Karpas-422 (cell line): ENCODE data around the gene FBXO8. TPM values are rescaled to one million over a fixed set of nuclear protein-coding genes. Genes with fewer than 3 reads are reported as not detected.

Source experiments
- DNase-seq: peaks from one replicate; pipeline ENCODE4 v3.0.0-alpha.2; 2015
- H2AFZ ChIP-seq: fragments of 200-600 bp; sonication (generic); 2 replicates; pipeline ENCODE4 v1.6.1; 2014; ENCODE audit warnings: antibody characterized with exemption, low read length, mixed read lengths
- H3K27ac ChIP-seq: fragments of 200-600 bp; sonication (generic); 2 replicates; pipeline ENCODE4 v1.5.1; 2014; ENCODE audit warnings: mild to moderate bottlenecking, low read length, moderate library complexity
- H3K27me3 ChIP-seq: fragments of 200-600 bp; sonication (generic); 2 replicates; pipeline ENCODE4 v1.6.1; 2014; ENCODE audit warnings: low read length, mixed read lengths
- H3K36me3 ChIP-seq: fragments of 200-600 bp; sonication (generic); 2 replicates; pipeline ENCODE4 v1.6.1; 2014; ENCODE audit warnings: low read length, mixed read lengths; ENCODE audit not compliant: insufficient read depth
- H3K4me1 ChIP-seq: fragments of 200-600 bp; sonication (generic); 2 replicates; pipeline ENCODE4 v1.6.1; 2014; ENCODE audit warnings: mild to moderate bottlenecking, low read length, mixed read lengths
- H3K4me2 ChIP-seq: fragments of 200-600 bp; sonication (generic); 2 replicates; pipeline ENCODE4 v1.6.1; 2014; ENCODE audit warnings: low read length, low read depth, mild to moderate bottlenecking; ENCODE audit not compliant: poor library complexity, severe bottlenecking
- H3K4me3 ChIP-seq: fragments of 200-600 bp; sonication (generic); 2 replicates; pipeline ENCODE4 v1.5.1; 2014; ENCODE audit warnings: mild to moderate bottlenecking, antibody characterized with exemption, low read length, mixed read lengths
- H3K79me2 ChIP-seq: fragments of 200-600 bp; sonication (generic); 2 replicates; pipeline ENCODE4 v1.6.1; 2014; ENCODE audit warnings: mild to moderate bottlenecking, low read length, mixed read lengths
- H3K9ac ChIP-seq: fragments of 200-600 bp; sonication (generic); 2 replicates; pipeline ENCODE4 v1.6.0; 2014; ENCODE audit warnings: low read length
- H3K9me2 ChIP-seq: fragments of 200-600 bp; sonication (generic), shearing (Covaris generic); replicated peaks from 2 replicates; pipeline ENCODE4 v1.6.0; 2014; ENCODE audit warnings: mild to moderate bottlenecking, low read length, moderate library complexity; ENCODE audit not compliant: insufficient read depth
- H3K9me3 ChIP-seq: fragments of 300-700, 200-600 bp; sonication (generic); 2 replicates; pipeline ENCODE4 v1.6.1; 2014; ENCODE audit warnings: low read length, mixed read lengths
- H4K20me1 ChIP-seq: fragments of 200-600 bp; sonication (generic); 2 replicates; pipeline ENCODE4 v1.6.1; 2014; ENCODE audit warnings: mild to moderate bottlenecking, antibody characterized with exemption, low read length, low read depth; ENCODE audit not compliant: insufficient read depth
- total RNA-seq: library from RNA; depleted of rRNA; stranded (reverse); fragments of >200 nt; shearing (Covaris generic); gene quantifications from 2 replicates; pipeline ENCODE4 v1.2.3, GENCODE V29; 2014; ENCODE audit warnings: low replicate concordance

FBXO8 gene
- total RNA-seq, 1 experiment from 2014 or later, result 13.5 TPM

DNA sequence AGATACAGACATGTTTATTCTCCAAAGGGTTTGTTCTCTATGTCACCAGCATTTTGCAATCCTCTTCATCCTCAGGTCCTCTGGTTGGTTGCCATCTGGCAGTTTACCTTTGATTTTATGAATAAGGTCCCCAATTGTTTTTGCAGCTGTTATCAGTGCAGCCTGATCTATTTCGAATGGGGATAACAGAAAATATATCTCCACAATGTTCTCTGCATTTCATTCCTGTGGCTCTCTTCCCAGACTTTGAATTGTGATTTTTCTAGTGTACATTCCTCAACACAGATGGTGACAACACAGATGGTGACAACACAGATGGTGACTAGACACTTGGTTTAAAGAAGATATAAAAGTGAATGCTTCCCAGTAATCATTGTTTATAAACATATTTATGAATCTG is 74.1 kb downstream of the FBXO8 start:
- H3K27me3 ChIP-seq, result no peaks in the 10 kb centered on the region

DNA sequence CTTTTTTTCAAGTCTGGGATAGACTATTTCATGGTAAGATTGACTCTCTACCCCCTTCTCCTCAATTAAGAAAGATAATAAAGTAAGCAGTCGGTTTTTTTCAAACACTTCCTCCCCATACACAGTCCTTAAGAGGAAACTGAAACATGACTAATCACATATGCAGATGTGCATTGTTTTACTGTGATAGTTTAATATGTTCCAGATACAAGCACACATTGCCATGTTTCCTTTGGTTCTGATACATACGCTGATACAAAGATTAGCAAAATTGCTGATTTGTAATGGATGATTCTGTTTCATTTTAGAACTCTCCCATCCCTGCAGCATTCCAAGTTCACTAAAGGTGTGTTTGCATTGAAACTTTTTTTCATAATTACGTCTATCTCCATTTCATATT is 76.1 kb downstream of the FBXO8 start:
- Histone ChIP-seq H3K9me3 (no peaks in the 10 kb centered on the region), H3K4me3 (no peak overlapping the region), H2AFZ (no peak overlapping the region), H4K20me1 (no peaks in the 10 kb centered on the region), H3K9ac (no peak overlapping the region), H3K27ac (no peak overlapping the region), H3K4me2 (no peak overlapping the region), H3K4me1 (no peaks in the 10 kb centered on the region), H3K79me2 (no peaks in the 10 kb centered on the region), H3K9me2 (no peaks in the 10 kb centered on the region), H3K27me3 (no peaks in the 10 kb centered on the region), H3K36me3 (no peaks in the 10 kb centered on the region)
- no peak for DNase-seq

More for the DNA sequence above, 74.1 kb downstream of the FBXO8 start:
- Histone ChIP-seq H3K9me2 (no peaks in the 10 kb centered on the region), H3K4me3 (no peak overlapping the region), H3K4me1 (no peaks in the 10 kb centered on the region), H3K4me2 (no peak overlapping the region), H3K79me2 (no peaks in the 10 kb centered on the region), H2AFZ (no peak overlapping the region), H3K9ac (no peak overlapping the region), H3K9me3 (no peaks in the 10 kb centered on the region), H3K36me3 (no peaks in the 10 kb centered on the region), H4K20me1 (no peaks in the 10 kb centered on the region), H3K27ac (no peak overlapping the region)
- no peak for DNase-seq

DNA sequence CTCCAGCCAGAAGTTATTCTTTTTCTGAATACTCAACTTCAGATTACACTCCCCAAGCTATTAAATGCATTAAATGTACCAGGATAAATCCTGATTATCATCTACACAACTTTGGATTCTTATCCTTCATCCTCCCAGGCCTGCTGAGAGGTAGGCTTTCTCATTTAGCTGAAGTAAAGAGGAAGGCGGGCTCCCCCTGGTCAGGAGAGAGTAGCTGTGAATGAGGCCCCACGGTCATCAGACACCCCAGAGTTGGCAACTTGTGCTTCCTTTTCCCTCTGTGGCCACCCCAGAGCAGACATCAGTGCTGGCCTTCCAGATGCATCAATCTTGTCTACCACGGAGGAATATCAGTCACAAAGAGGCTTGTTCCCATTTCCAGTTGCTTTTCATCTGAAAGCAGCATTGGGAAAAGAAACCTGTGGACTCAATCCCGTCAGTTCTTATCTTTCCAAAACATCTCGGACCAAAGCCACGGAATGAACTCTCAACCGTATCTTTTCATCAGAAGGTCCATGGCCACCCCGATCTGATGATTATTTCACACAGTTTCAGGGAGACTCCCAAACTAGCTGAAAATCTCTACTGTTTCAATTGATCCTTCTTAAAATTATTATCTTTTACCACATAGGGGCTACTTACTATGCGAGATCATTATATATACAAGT is 79.2 kb downstream of the FBXO8 start:
- H3K36me3 ChIP-seq, result no peaks in the 10 kb centered on the region
- no peaks in the 10 kb centered on the region for H3K9me2 ChIP-seq
- H3K27me3 ChIP-seq, result no peaks in the 10 kb centered on the region
- no peaks in the 10 kb centered on the region for H3K79me2 ChIP-seq
- H3K4me3 ChIP-seq, result no peak overlapping the region
- H3K9ac ChIP-seq, result no peak overlapping the region
- H3K27ac ChIP-seq, result no peak overlapping the region
- H3K4me1 ChIP-seq, result no peaks in the 10 kb centered on the region
- no peak overlapping the region for H2AFZ ChIP-seq
- no peak for DNase-seq
- H4K20me1 ChIP-seq, result no peaks in the 10 kb centered on the region
- H3K9me3 ChIP-seq, result no peaks in the 10 kb centered on the region
- H3K4me2 ChIP-seq, result no peak overlapping the region

DNA sequence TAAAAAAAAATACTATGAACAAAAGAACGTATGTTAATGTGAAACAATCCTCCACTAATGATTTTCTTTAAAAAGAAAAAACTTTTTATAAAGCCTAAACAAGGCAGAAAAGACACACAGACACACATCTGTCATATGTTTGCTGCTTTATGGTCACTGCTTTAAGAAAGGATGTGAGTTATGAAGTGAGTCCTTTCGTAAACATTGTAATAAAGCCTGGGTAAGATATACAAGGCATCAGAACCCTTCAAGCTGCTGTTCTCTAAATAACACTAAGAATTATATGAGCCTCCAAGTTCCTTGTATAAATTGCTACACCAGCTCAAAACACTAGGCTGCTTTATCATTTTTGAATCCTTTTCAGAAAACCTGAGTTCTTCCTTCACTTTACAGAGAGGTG is 81.6 kb downstream of the FBXO8 start:
- no peaks in the 10 kb centered on the region for H3K27me3 ChIP-seq
- H3K9me2 ChIP-seq, result no peaks in the 10 kb centered on the region
- no peak overlapping the region for H3K4me3 ChIP-seq
- no peak for DNase-seq
- no peaks in the 10 kb centered on the region for H3K9me3 ChIP-seq
- no peaks in the 10 kb centered on the region for H3K4me1 ChIP-seq
- no peaks in the 10 kb centered on the region for H4K20me1 ChIP-seq
- H3K27ac ChIP-seq, result no peak overlapping the region
- H3K79me2 ChIP-seq, result no peaks in the 10 kb centered on the region
- H2AFZ ChIP-seq, result no peak overlapping the region
- H3K9ac ChIP-seq, result no peak overlapping the region
- no peaks in the 10 kb centered on the region for H3K36me3 ChIP-seq
- H3K4me2 ChIP-seq, result no peak overlapping the region

DNA sequence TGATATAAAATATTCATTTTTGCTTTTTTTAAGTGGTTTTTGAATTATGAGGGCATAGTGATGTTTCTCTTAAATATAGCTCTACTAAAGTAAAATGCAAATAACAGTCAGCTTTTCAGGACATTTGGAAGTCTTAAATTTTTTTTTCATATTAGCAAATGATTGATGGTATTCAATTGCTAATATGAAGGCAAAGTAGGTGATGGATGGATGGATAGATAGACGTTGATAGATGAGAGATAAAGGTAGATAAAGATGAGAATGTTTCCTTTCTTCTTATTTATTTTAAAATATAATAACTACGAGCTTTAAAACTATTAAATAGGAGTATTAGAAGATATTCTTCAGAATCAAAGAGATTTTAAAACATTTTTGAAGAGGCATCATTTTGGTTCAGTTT is 83.7 kb downstream of the FBXO8 start:
- Histone ChIP-seq H3K4me1 (no peaks in the 10 kb centered on the region), H4K20me1 (no peaks in the 10 kb centered on the region), H2AFZ (no peak overlapping the region), H3K9ac (no peak overlapping the region), H3K36me3 (no peaks in the 10 kb centered on the region), H3K4me3 (no peak overlapping the region), H3K27me3 (no peaks in the 10 kb centered on the region), H3K27ac (no peak overlapping the region), H3K4me2 (no peak overlapping the region), H3K9me3 (no peaks in the 10 kb centered on the region), H3K79me2 (no peaks in the 10 kb centered on the region), H3K9me2 (no peaks in the 10 kb centered on the region)
- no peak for DNase-seq

DNA sequence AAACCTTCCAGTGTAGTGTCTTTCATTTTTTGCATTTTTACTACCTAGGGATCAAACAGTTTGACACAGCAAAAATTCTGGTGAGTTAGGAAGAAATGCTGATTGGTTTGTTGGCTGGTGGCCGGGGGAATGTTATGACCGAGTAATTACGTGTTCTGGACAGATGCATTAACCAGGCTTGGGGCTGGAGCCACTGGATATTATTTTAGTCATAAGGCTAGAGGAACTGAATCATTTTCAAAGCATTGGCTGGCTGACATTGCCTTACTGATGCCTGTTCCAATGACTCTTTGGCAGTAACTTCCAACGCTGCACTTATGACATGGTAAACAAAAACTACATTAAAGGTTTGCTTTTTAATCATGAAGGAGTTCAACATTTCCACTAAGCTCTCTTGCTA is 84.6 kb downstream of the FBXO8 start:
- Histone ChIP-seq H3K9me2 (no peaks in the 10 kb centered on the region), H3K9ac (no peak overlapping the region), H3K4me3 (no peak overlapping the region), H3K36me3 (no peaks in the 10 kb centered on the region), H3K79me2 (no peaks in the 10 kb centered on the region), H4K20me1 (no peaks in the 10 kb centered on the region), H3K27me3 (no peaks in the 10 kb centered on the region), H3K4me1 (no peaks in the 10 kb centered on the region), H2AFZ (no peak overlapping the region), H3K27ac (no peak overlapping the region), H3K9me3 (no peaks in the 10 kb centered on the region), H3K4me2 (no peak overlapping the region)
- DNase-seq, result no peak

DNA sequence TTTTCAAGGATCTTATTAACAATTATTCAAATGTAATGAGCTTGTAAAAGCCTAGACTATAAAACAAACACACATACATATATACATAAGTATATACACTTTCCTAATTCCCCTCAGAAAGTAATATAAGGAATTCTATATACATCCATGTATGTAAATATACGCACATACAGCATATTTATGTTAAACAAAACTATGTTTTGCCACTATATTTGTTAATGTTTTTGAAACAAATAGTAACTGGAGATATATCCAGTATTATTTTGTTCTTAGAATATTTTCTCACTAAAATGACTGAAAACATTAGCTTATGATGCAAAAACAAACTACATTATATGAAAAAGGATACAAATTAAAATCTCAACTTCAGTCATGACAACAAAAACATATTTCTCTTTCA is 85.1 kb downstream of the FBXO8 start:
- H2AFZ ChIP-seq, result no peak overlapping the region
- no peak overlapping the region for H3K4me2 ChIP-seq
- H3K9ac ChIP-seq, result no peak overlapping the region
- H3K9me3 ChIP-seq, result no peaks in the 10 kb centered on the region
- H3K27me3 ChIP-seq, result no peaks in the 10 kb centered on the region
- H3K79me2 ChIP-seq, result no peaks in the 10 kb centered on the region
- no peaks in the 10 kb centered on the region for H3K36me3 ChIP-seq
- H4K20me1 ChIP-seq, result no peaks in the 10 kb centered on the region
- no peaks in the 10 kb centered on the region for H3K9me2 ChIP-seq
- no peak overlapping the region for H3K4me3 ChIP-seq
- no peak for DNase-seq
- no peaks in the 10 kb centered on the region for H3K4me1 ChIP-seq
- no peak overlapping the region for H3K27ac ChIP-seq

DNA sequence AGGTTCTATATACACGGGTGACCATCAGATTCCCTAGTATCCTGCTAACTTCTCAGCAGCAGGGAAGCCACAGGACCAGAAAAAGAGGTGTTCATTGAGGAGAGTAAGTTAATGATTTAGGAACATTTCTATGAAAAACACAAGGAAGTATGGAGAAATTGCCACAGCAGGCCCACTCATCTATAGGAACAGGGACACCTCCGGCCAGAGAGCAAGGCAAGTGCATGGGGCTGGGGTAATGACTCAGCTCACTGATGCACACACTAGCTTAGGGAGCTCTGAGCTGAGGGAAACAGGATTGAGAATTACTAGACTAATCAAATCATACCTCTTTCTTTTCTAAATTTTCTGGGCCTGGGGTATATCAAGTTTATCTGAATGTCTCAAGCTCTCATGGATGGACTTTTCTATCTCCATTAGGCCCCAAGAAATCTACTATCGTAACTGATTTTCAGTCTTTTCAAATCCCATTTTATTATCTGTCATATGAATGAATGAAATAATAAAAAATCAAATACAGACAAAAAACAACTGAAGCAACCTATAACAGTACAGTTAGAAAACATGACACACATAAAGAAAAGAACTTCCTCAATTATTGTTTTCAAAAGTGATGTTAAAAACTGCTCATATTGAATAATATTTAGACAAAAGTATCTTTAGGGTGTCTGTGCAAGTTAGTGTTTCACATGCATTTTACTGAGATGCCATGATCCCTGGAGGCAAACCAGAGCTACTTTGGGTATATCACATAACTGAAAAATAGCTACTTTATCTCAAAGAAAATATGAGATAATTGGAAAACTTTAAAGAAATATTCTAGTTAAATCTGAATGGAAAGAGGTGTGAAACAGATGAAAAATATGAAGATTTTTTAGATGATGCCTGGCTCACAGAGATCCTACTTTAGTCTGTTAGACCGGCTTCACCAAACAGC is 89.8 kb downstream of the FBXO8 start:
- Histone ChIP-seq H3K27ac (no peak overlapping the region), H3K4me3 (no peak overlapping the region), H3K79me2 (no peaks in the 10 kb centered on the region), H3K36me3 (no peaks in the 10 kb centered on the region), H3K9me3 (no peaks in the 10 kb centered on the region), H4K20me1 (no peaks in the 10 kb centered on the region), H2AFZ (no peak overlapping the region), H3K4me2 (no peak overlapping the region), H3K27me3 (no peaks in the 10 kb centered on the region), H3K9me2 (no peaks in the 10 kb centered on the region), H3K4me1 (0 out of 2 replicates have a peak, but pooled peaks cover 4% of the 10 kb centered on the region), H3K9ac (no peak overlapping the region)
- DNase-seq, result no peak
